HepG2 (cell line): ENCODE data around the gene ALAS2.

ENCODE experiments used
- ATM ChIP-seq: fragments of 450-650 bp; IDR thresholded peaks from 2 replicates; pipeline ENCODE4 v1.7.1; 2017; ENCODE audit warnings: mild to moderate bottlenecking, borderline replicate concordance
- CTCF ChIP-seq: sonication (generic); formaldehyde crosslinking; IDR thresholded peaks from 2 replicates; pipeline ENCODE4 v1.5.0; 2020; ENCODE audit warnings: mild to moderate bottlenecking, missing genetic modification reagents, moderate library complexity
- FOXA3 ChIP-seq: IDR thresholded peaks from 2 replicates; pipeline ENCODE4 v1.6.1; 2016; ENCODE audit warnings: missing genetic modification reagents, missing compliant biosample characterization
- MZF1 ChIP-seq: sonication (generic); formaldehyde crosslinking; IDR thresholded peaks from 2 replicates; pipeline ENCODE4 v1.8.1; 2023; ENCODE audit warnings: mild to moderate bottlenecking, missing genetic modification reagents, borderline replicate concordance
- POLR2A ChIP-seq, 2 experiments: IDR thresholded peaks; 2 replicates each; pipeline ENCODE4 v1.6.1; 2011; ENCODE audit warnings: low read depth in 2 of 2, low read length in 2 of 2, mild to moderate bottlenecking in 1 of 2, moderate library complexity in 1 of 2; ENCODE audit not compliant: insufficient read depth in 1 of 2
- RBM39 ChIP-seq: fragments of 200-400 bp; formaldehyde crosslinking; IDR thresholded peaks from one replicate; pipeline ENCODE4 v1.6.1; 2018; ENCODE audit warnings: antibody characterized with exemption, mild to moderate bottlenecking, low read depth, low read length; ENCODE audit not compliant: poor library complexity, severe bottlenecking
- RFX5 ChIP-seq: IDR thresholded peaks from 2 replicates; pipeline ENCODE4 v1.6.1; 2011; ENCODE audit warnings: low read depth, low read length, improper control_type of control experiment
- STAT5B ChIP-seq: sonication (generic); formaldehyde crosslinking; IDR thresholded peaks from 2 replicates; pipeline ENCODE4 v1.4.0; 2020; ENCODE audit warnings: missing genetic modification reagents
- ZFP41 ChIP-seq: sonication (generic); formaldehyde crosslinking; IDR thresholded peaks from 2 replicates; pipeline ENCODE4 v1.4.0; 2020; ENCODE audit warnings: mild to moderate bottlenecking, missing genetic modification reagents, borderline replicate concordance
- ZNF224 ChIP-seq: sonication (generic); formaldehyde crosslinking; IDR thresholded peaks from 2 replicates; pipeline ENCODE4 v1.5.0; 2020; ENCODE audit warnings: mild to moderate bottlenecking, missing genetic modification reagents
- ZNF335 ChIP-seq: sonication (generic); formaldehyde crosslinking; IDR thresholded peaks from 2 replicates; pipeline ENCODE4 v1.4.0; 2020; ENCODE audit warnings: missing genetic modification reagents

- TF ChIP-seq POLR2A (IDR thresholded peaks at IDR 0.05; ENCODE audit: insufficient read depth in 1 of 2, low read depth in 2 of 2, low read length in 2 of 2): no peak
- no peak for TF ChIP-seq ZNF224 (CRISPR knock-in tag)
- TF ChIP-seq ATM: no peak
- no peak for TF ChIP-seq MZF1 (CRISPR knock-in tag)
- no peak for TF ChIP-seq ZNF335 (CRISPR knock-in tag)
- no peak for TF ChIP-seq RBM39
- TF ChIP-seq ZFP41: no peak
- no peak for TF ChIP-seq STAT5B
- TF ChIP-seq FOXA3 (CRISPR knock-in tag): no peak
- no peak for TF ChIP-seq CTCF (CRISPR knock-in tag)
- TF ChIP-seq RFX5: no peak
Measured at GRCh38 chrX:55028611-55029010, 2.2 kb downstream of the ALAS2 start.
